GM18498 (cell line): Measurements from ENCODE around the gene MAN2A1.
A peak's percentile ranks its signal among the peaks of the same experiment; 100 is the strongest.
"Not testable (repeated sequence)": the region's sequence is repeated elsewhere in the genome, so short reads cannot be mapped to it uniquely, and the experiment has no call there.

Source experiments
- ATAC-seq: cut with Tn5 transposase; IDR thresholded peaks from one replicate; pipeline ENCODE4 v1.9.1; 2021; ENCODE audit warnings: mild to moderate bottlenecking, moderate library complexity; ENCODE audit not compliant: unreplicated experiment

Gene MAN2A1

GRCh38 chr5:109750463-109750862, 60.7 kb downstream of the MAN2A1 start:
- no peak for ATAC-seq

GRCh38 chr5:109753279-109753678, 63.6 kb downstream of the MAN2A1 start:
- no peak for ATAC-seq

- ATAC-seq: no peak
These were observed 64.6 kb downstream of the MAN2A1 start for GRCh38 chr5:109754319-109754718.

GRCh38 chr5:109755761-109756160, 66.0 kb downstream of the MAN2A1 start:
- ATAC-seq: no peak

GRCh38 chr5:109756543-109757185, 66.9 kb downstream of the MAN2A1 start:
- ATAC-seq: no peak

- no peak for ATAC-seq
These were observed 67.8 kb downstream of the MAN2A1 start for GRCh38 chr5:109757490-109757889.

GRCh38 chr5:109759306-109759705, 69.6 kb downstream of the MAN2A1 start:
- ATAC-seq: no peak

GRCh38 chr5:109760130-109760529, 70.4 kb downstream of the MAN2A1 start:
- ATAC-seq: not testable (repeated sequence)

- ATAC-seq: no peak
These were observed 73.1 kb downstream of the MAN2A1 start for GRCh38 chr5:109762821-109763220.

- no peak for ATAC-seq
These were observed 77.7 kb downstream of the MAN2A1 start for GRCh38 chr5:109767184-109767995.

- ATAC-seq: no peak
These were observed 78.3 kb downstream of the MAN2A1 start for GRCh38 chr5:109767997-109768396.

- no peak for ATAC-seq
These were observed 80.0 kb downstream of the MAN2A1 start for GRCh38 chr5:109769597-109770291.

GRCh38 chr5:109775130-109775529, 85.4 kb downstream of the MAN2A1 start:
- ATAC-seq: no peak

GRCh38 chr5:109779036-109779735, 89.5 kb downstream of the MAN2A1 start:
- no peak for ATAC-seq

- ATAC-seq: no peak
These were observed 95.0 kb downstream of the MAN2A1 start for GRCh38 chr5:109784687-109785086.

GRCh38 chr5:109786206-109786855, 96.6 kb downstream of the MAN2A1 start:
- no peak for ATAC-seq

GRCh38 chr5:109788596-109788995, 98.9 kb downstream of the MAN2A1 start:
- ATAC-seq: peak; percentile 95

GRCh38 chr5:109792613-109793012, 102.9 kb downstream of the MAN2A1 start:
- no peak for ATAC-seq

GRCh38 chr5:109803854-109804253, 114.1 kb downstream of the MAN2A1 start:
- no peak for ATAC-seq

GRCh38 chr5:109805472-109805871, 115.7 kb downstream of the MAN2A1 start:
- ATAC-seq: peak; percentile 67

GRCh38 chr5:109805883-109806282, 116.2 kb downstream of the MAN2A1 start:
- peak; percentile 45 for ATAC-seq
